Measurements from ENCODE around the gene GAS7.
"Not testable (repeated sequence)": the region's sequence is repeated elsewhere in the genome, so short reads cannot be mapped to it uniquely, and the experiment has no call there.

Gene GAS7

GRCh38 chr17:10105513-10106001 is 92.8 kb downstream of the GAS7 start:
- DNase-seq: no peak

GRCh38 chr17:10103712-10104111 is 94.7 kb downstream of the GAS7 start:
- DNase-seq: no peak

- DNase-seq: no peak
These were observed 95.6 kb downstream of the GAS7 start for GRCh38 chr17:10102817-10103216.

GRCh38 chr17:10099051-10099571 is 99.3 kb downstream of the GAS7 start:
- no peak for DNase-seq

- DNase-seq: no peak
These were observed 101.8 kb downstream of the GAS7 start for GRCh38 chr17:10096596-10096995.

- DNase-seq: not testable (repeated sequence)
These were observed 103.1 kb downstream of the GAS7 start for GRCh38 chr17:10095295-10095694.

GRCh38 chr17:10094797-10095196 is 103.6 kb downstream of the GAS7 start:
- no peak for DNase-seq

GRCh38 chr17:10092595-10092994 is 105.8 kb downstream of the GAS7 start:
- DNase-seq: no peak

GRCh38 chr17:10091046-10091445 is 107.4 kb downstream of the GAS7 start:
- DNase-seq: no peak

GRCh38 chr17:10089196-10089804 is 109.1 kb downstream of the GAS7 start:
- DNase-seq: no peak

- no peak for DNase-seq
These were observed 110.0 kb downstream of the GAS7 start for GRCh38 chr17:10088444-10088843.

GRCh38 chr17:10087355-10087754 is 111.1 kb downstream of the GAS7 start:
- DNase-seq: no peak

- DNase-seq: no peak
These were observed 114.5 kb downstream of the GAS7 start for GRCh38 chr17:10083864-10084263.

GRCh38 chr17:10082795-10083194 is 115.6 kb downstream of the GAS7 start:
- no peak for DNase-seq

GRCh38 chr17:10081571-10082169 is 116.7 kb downstream of the GAS7 start:
- DNase-seq: no peak

GRCh38 chr17:10077561-10078299 is 120.7 kb downstream of the GAS7 start:
- DNase-seq: no peak

GRCh38 chr17:10075919-10076318 is 122.5 kb downstream of the GAS7 start:
- no peak for DNase-seq

GRCh38 chr17:10073941-10074340 is 124.5 kb downstream of the GAS7 start:
- DNase-seq: no peak

GRCh38 chr17:10072556-10073425 is 125.6 kb downstream of the GAS7 start:
- DNase-seq: no peak

- no peak for DNase-seq
These were observed 126.3 kb downstream of the GAS7 start for GRCh38 chr17:10072086-10072485.

- no peak for DNase-seq
These were observed 127.3 kb downstream of the GAS7 start for GRCh38 chr17:10071141-10071540.

- DNase-seq: no peak
These were observed 127.7 kb downstream of the GAS7 start for GRCh38 chr17:10070690-10071089.

- DNase-seq: no peak
These were observed 129.1 kb downstream of the GAS7 start for GRCh38 chr17:10069301-10069700.
